K562 (cell line): ENCODE results near the gene IGF2R. TPM values are rescaled to one million over a fixed set of nuclear protein-coding genes. Genes with fewer than 3 reads are reported as not detected.
A peak's percentile ranks its signal among the peaks of the same experiment; 100 is the strongest.

Source experiments
- CEBPZ ChIP-seq: fragments of 150-350 bp; IDR thresholded peaks from 2 replicates; pipeline ENCODE4 v1.6.1; 2014; ENCODE audit warnings: low read depth, mild to moderate bottlenecking, low read length, borderline replicate concordance
- CLOCK ChIP-seq: fragments of 250-450 bp; sonication (Bioruptor Pico); IDR thresholded peaks from 2 replicates; pipeline ENCODE4 v1.4.0; 2020; ENCODE audit warnings: mild to moderate bottlenecking, moderate library complexity, borderline replicate concordance
- DACH1 ChIP-seq: fragments of 450-650 bp; IDR thresholded peaks from 2 replicates; pipeline ENCODE4 v1.6.1; 2018; ENCODE audit not compliant: partially characterized antibody
- GABPB1 ChIP-seq: sonication (generic); formaldehyde crosslinking; IDR thresholded peaks from 2 replicates; pipeline ENCODE4 v1.8.0; 2022; ENCODE audit warnings: mild to moderate bottlenecking, missing genetic modification reagents
- HES1 ChIP-seq: fragments of 450-650 bp; IDR thresholded peaks from 2 replicates; pipeline ENCODE4 v1.6.1; 2016; ENCODE audit warnings: low read depth, mild to moderate bottlenecking, moderate library complexity
- KLF10 ChIP-seq: fragments of 250-450 bp; sonication (Bioruptor Pico); IDR thresholded peaks from 2 replicates; pipeline ENCODE4 v1.6.1; 2021; ENCODE audit warnings: matching md5 sums
- PTBP1 ChIP-seq: fragments of 200-400 bp; formaldehyde crosslinking; IDR thresholded peaks from 2 replicates; pipeline ENCODE4 v1.6.1; 2017; ENCODE audit warnings: low read depth, low read length
- RFX7 ChIP-seq: fragments of 250-450 bp; sonication (Bioruptor Pico); IDR thresholded peaks from 2 replicates; pipeline ENCODE4 v1.5.1; 2021; ENCODE audit warnings: mild to moderate bottlenecking
- SMARCB1 ChIP-seq: IDR thresholded peaks from 2 replicates; pipeline ENCODE4 v1.6.1; 2011; ENCODE audit warnings: improper control_type of control experiment, low read depth; ENCODE audit not compliant: insufficient read length
- SNAPC5 ChIP-seq: fragments of 250-450 bp; sonication (Bioruptor Pico); IDR thresholded peaks from 2 replicates; pipeline ENCODE4 v1.8.0; 2021; ENCODE audit warnings: moderate library complexity, mild to moderate bottlenecking, inconsistent platforms
- SPI1 ChIP-seq: IDR thresholded peaks from 2 replicates; pipeline ENCODE4 v1.6.1; 2011; ENCODE audit warnings: low read depth, low read length, control low read depth, borderline replicate concordance
- TFE3 ChIP-seq: fragments of 450-650 bp; formaldehyde crosslinking; IDR thresholded peaks from 2 replicates; pipeline ENCODE4 v1.4.0; 2020; ENCODE audit warnings: mild to moderate bottlenecking, mixed read lengths
- TSHZ1 ChIP-seq: fragments of 250-450 bp; sonication (Bioruptor Pico); IDR thresholded peaks from 2 replicates; pipeline ENCODE4 v1.4.0; 2020; ENCODE audit warnings: mild to moderate bottlenecking, moderate library complexity
- ZFP1 ChIP-seq: fragments of 450-650 bp; formaldehyde crosslinking; IDR thresholded peaks from 2 replicates; pipeline ENCODE4 v1.4.0; 2020; ENCODE audit warnings: mild to moderate bottlenecking, mixed read lengths
- polyA plus RNA-seq, 8 experiments: library from polyadenylated mRNA; depleted of rRNA in 4 of 8; stranded (reverse) in 5 of 8; unstranded in 3 of 8; fragments of >200 nt; fragmentation: Nextera tagmentation in 2 of 8; fragmentation: Illumina TruSeq in 1 of 8; extraction: Ambion mirVana in 2 of 8; extraction: Trizol in 1 of 8; gene quantifications; 2 replicates each; pipeline versions ENCODE4 v1.2.1 to v1.2.3, GENCODE V29; 2011 to 2014; ENCODE audit warnings: inconsistent platforms in 1 of 8, missing spikeins in 1 of 8
- total RNA-seq, 7 experiments: library from RNA; depleted of rRNA in 6 of 7; stranded (reverse); fragments of >200 nt in 6 of 7; fragmentation: Illumina TruSeq in 2 of 7; extraction: Trizol in 2 of 7; gene quantifications; 2 replicates each; pipeline versions ENCODE4 v1.2.1 to v1.2.3, GENCODE V29; 2011 to 2021; ENCODE audit warnings: low replicate concordance in 1 of 7

Gene IGF2R
- total and polyA plus RNA-seq, 9 of the 15 experiments (the other 6 are each of a cell fraction or from before 2014, with no cell fraction given), result 3.5 to 92.3 (median 34.5) TPM

GRCh38 chr6:160101277-160102205 is 132.7 kb downstream of the IGF2R start (continued):
- TF ChIP-seq PTBP1 (0 out of 2 replicates have a peak, but pooled peaks have one; percentile 26), KLF10 (CRISPR knock-in tag) (no peak), RFX7 (CRISPR knock-in tag) (no peak), GABPB1 (CRISPR knock-in tag) (0 out of 2 replicates have a peak, but pooled peaks have one; percentile 16), ZFP1 (CRISPR knock-in tag) (no peak), SPI1 (peak; percentile 81), CEBPZ (no peak), TSHZ1 (CRISPR knock-in tag) (no peak), SNAPC5 (CRISPR knock-in tag) (no peak), TFE3 (CRISPR knock-in tag) (no peak), HES1 (peak; percentile 97), SMARCB1 (peak; percentile 81), CLOCK (no peak), DACH1 (peak; percentile 41)
